Measurements from ENCODE around the gene RNASET2. TPM values are rescaled to one million over a fixed set of nuclear protein-coding genes. Genes with fewer than 3 reads are reported as not detected.

RNASET2 gene
- total and polyA plus RNA-seq, 2 of the 13 experiments (the other 11 are each of a cell fraction or from before 2014, with no cell fraction given) = 44.6 to 597 TPM

- ATAC-seq (no peak), FAIRE-seq (no peak), DNase-seq (ENCODE audit: low spot score) (peak; percentile 64)
- peak overlapping the region; percentile 76; the same call in 1 of the 2 replicates for H3K9ac ChIP-seq (ENCODE audit: insufficient read depth, low read depth, low read length)
- POLR2A ChIA-PET = no interaction called here
- in situ Hi-C loops (cut with HindIII; ENCODE audit: extremely low pct_ligation_motif_present, low pct_unique_long_range_greater_than_20kb) (no loop called here), intact Hi-C loops (cut with micrococcal nuclease; ENCODE audit: unreplicated experiment) (loop anchor here (1.0 to 2.0 kb wide), 2 partner anchors 41 to 145 kb away; partner anchors contain the start of gene RNASET2)
- peaks cover 41% of the 10 kb centered on the region for H3K4me1 ChIP-seq (ENCODE audit: insufficient read depth, low read length)
- peak overlapping the region in 2 of 3 experiments; percentile 82 to 97; a peak in 4 of 6 replicates for H3K4me3 ChIP-seq (replicated peaks in 1 of 3; ENCODE audit: insufficient read depth in 1 of 3, low read depth in 2 of 3, low read length in 3 of 3)
- WGBS (ENCODE audit: low lambda C conversion rate) = 51% methylated on average over 3 of the region's 3 CpGs
- no peaks in the 10 kb centered on the region for H3K9me3 ChIP-seq (ENCODE audit: low read length)
- BruUV-seq (replicated peaks) = no TSS peak
- H3K4me2 ChIP-seq (ENCODE audit: low read depth, low read length) = peak overlapping the region; percentile 85
- H3K36me3 ChIP-seq (replicated peaks in 1 of 2; ENCODE audit: control insufficient read depth in 1 of 2, insufficient read depth in 2 of 2, low read length in 2 of 2) = peaks cover 9 to 25% of the 10 kb centered on the region in 2 experiments
- H2AFZ ChIP-seq (ENCODE audit: low read length) = no peak overlapping the region
- peaks cover 17% of the 10 kb centered on the region for H4K20me1 ChIP-seq (ENCODE audit: insufficient read depth, low read length)
- H3K27ac ChIP-seq (ENCODE audit: extremely low read length, insufficient read depth, low read length) = peak overlapping the region; percentile 10
- no peaks in the 10 kb centered on the region; a peak in 1 of 5 replicates for H3K27me3 ChIP-seq (ENCODE audit: control insufficient read depth in 1 of 2, insufficient read depth in 2 of 2, low read length in 2 of 2)
- peaks cover 69% of the 10 kb centered on the region for H3K79me2 ChIP-seq (ENCODE audit: insufficient read depth, low read length)
- CTCF ChIA-PET (ENCODE audit: low intra/inter-chr PET ratio, low total read pairs) = interaction anchor here (2.2 kb wide), 1 partner anchor 144 kb away, joined by 24 read pairs; no protein-coding TSS in a partner anchor
- TF ChIP-seq SPEN (CRISPR knock-in tag; IDR thresholded peaks at IDR 0.05; ENCODE audit: low read depth) (no peak), ZEB1 (IDR thresholded peaks at IDR 0.05; ENCODE audit: insufficient replicate concordance, low read depth) (no peak), ZNF468 (CRISPR knock-in tag; IDR thresholded peaks at IDR 0.05) (no peak), PHF21A (CRISPR knock-in tag; IDR thresholded peaks at IDR 0.05) (no peak), PBX2 (CRISPR knock-in tag; IDR thresholded peaks at IDR 0.05) (no peak), ZBTB3 (CRISPR knock-in tag; IDR thresholded peaks at IDR 0.05; ENCODE audit: borderline replicate concordance, low read depth) (no peak), ZNF282 (IDR thresholded peaks at IDR 0.05; ENCODE audit: partially characterized antibody) (no peak), ETV6 (CRISPR knock-in tag; conservative IDR thresholded peaks at IDR 0.05) (no peak), SOX5 (CRISPR knock-in tag; IDR thresholded peaks at IDR 0.05; ENCODE audit: borderline replicate concordance) (peak; percentile 40; the same call in 1 of the 2 replicates), HOMEZ (CRISPR knock-in tag; IDR thresholded peaks at IDR 0.05; ENCODE audit: low read depth) (no peak), CCDC6 (CRISPR knock-in tag; IDR thresholded peaks at IDR 0.05) (no peak), TEAD2 (CRISPR knock-in tag; IDR thresholded peaks at IDR 0.05) (no peak), ZC3H13 (CRISPR knock-in tag; IDR thresholded peaks at IDR 0.05) (peak; percentile 46; the same call in 1 of the 2 replicates), SIN3A (IDR thresholded peaks at IDR 0.05; ENCODE audit: borderline replicate concordance, low read depth, low read length) (no peak), NFRKB (IDR thresholded peaks at IDR 0.05) (no peak), POLR2A (IDR thresholded peaks at IDR 0.05; ENCODE audit: insufficient read depth in 1 of 2, low read depth in 2 of 2, low read length in 2 of 2) (0 out of 4 replicates have a peak, but pooled peaks of 1 of the 2 experiments have one; percentile 14), ZNF549 (CRISPR knock-in tag; IDR thresholded peaks at IDR 0.05) (no peak), CENPT (CRISPR knock-in tag; IDR thresholded peaks at IDR 0.05; ENCODE audit: low read depth) (no peak), RFXAP (CRISPR knock-in tag; IDR thresholded peaks at IDR 0.05; ENCODE audit: borderline replicate concordance) (peak; percentile 35; the same call in 1 of the 2 replicates), FUBP1 (CRISPR knock-in tag; IDR thresholded peaks at IDR 0.05; ENCODE audit: borderline replicate concordance) (no peak), ZBTB42 (CRISPR knock-in tag; IDR thresholded peaks at IDR 0.05) (no peak), AGO2 (optimal IDR thresholded peaks at IDR 0.05; ENCODE audit: low read depth, low read length) (no peak), RARG (CRISPR knock-in tag; IDR thresholded peaks at IDR 0.05; ENCODE audit: low read depth) (no peak), FOXP1 (IDR thresholded peaks at IDR 0.05) (no peak), FOXP1 (CRISPR knock-in tag; IDR thresholded peaks at IDR 0.05) (peak; percentile 35; the same call in 1 of the 2 replicates)
These were observed 41.0 kb upstream of the RNASET2 start for GRCh38 chr6:166997348-166997747.

Measured in HepG2 (cell line).